Endodermal cell (in vitro differentiated cells): Measurements from ENCODE around the gene GRID1. TPM values are rescaled to one million over a fixed set of nuclear protein-coding genes. Genes with fewer than 3 reads are reported as not detected.

ENCODE experiments used
- DNase-seq: peaks from one replicate; pipeline ENCODE4 v3.0.0-alpha.2; 2017
- H3K27ac ChIP-seq: 2 replicates; pipeline ENCODE4 v1.5.1; 2013; ENCODE audit warnings: mild to moderate bottlenecking, low read depth, low read length, moderate library complexity
- H3K27me3 ChIP-seq: 2 replicates; pipeline ENCODE4 v1.6.1; 2013; ENCODE audit warnings: mild to moderate bottlenecking, low read length, moderate library complexity; ENCODE audit not compliant: insufficient read depth, control insufficient read depth, poor library complexity, severe bottlenecking
- H3K36me3 ChIP-seq: 2 replicates; pipeline ENCODE4 v1.7.0; 2013; ENCODE audit warnings: mild to moderate bottlenecking, low read length, moderate library complexity; ENCODE audit not compliant: control insufficient read depth, insufficient read depth
- H3K4me1 ChIP-seq: one replicate; pipeline ENCODE4 v1.7.0; 2013; ENCODE audit warnings: low read length; ENCODE audit not compliant: control insufficient read depth, insufficient read depth
- H3K4me3 ChIP-seq: 2 replicates; pipeline ENCODE4 v1.5.1; 2013; ENCODE audit warnings: mild to moderate bottlenecking, low read length, moderate library complexity
- H3K9ac ChIP-seq: 2 replicates; pipeline ENCODE4 v1.6.1; 2013; ENCODE audit warnings: mild to moderate bottlenecking, low read length, moderate library complexity; ENCODE audit not compliant: poor library complexity, severe bottlenecking; ENCODE audit errors: extremely low read depth
- H3K9me3 ChIP-seq: 2 replicates; pipeline ENCODE4 v1.6.1; 2013; ENCODE audit warnings: mild to moderate bottlenecking, low read length, moderate library complexity; ENCODE audit not compliant: control insufficient read depth
- H3K27ac Mint-ChIP-seq: 2 replicates; pipeline ENCODE4 v1.8.0; 2020; ENCODE audit warnings: mixed read lengths
- H3K27me3 Mint-ChIP-seq: 2 replicates; pipeline ENCODE4 v1.8.0; 2021; ENCODE audit warnings: mild to moderate bottlenecking, mixed read lengths; ENCODE audit not compliant: insufficient read depth
- H3K36me3 Mint-ChIP-seq: 2 replicates; pipeline ENCODE4 v1.8.0; 2020; ENCODE audit warnings: low read depth, mixed read lengths
- H3K4me1 Mint-ChIP-seq: 2 replicates; pipeline ENCODE4 v1.8.0; 2020; ENCODE audit warnings: mixed read lengths
- H3K4me3 Mint-ChIP-seq: 2 replicates; pipeline ENCODE4 v1.8.0; 2020; ENCODE audit warnings: mild to moderate bottlenecking, moderate library complexity, mixed read lengths
- H3K9me3 Mint-ChIP-seq: 2 replicates; pipeline ENCODE4 v1.8.0; 2020; ENCODE audit warnings: mild to moderate bottlenecking, mixed read lengths
- CTCF ChIP-seq: fragments of 200-600 bp; sonication (generic); conservative IDR thresholded peaks from 2 replicates; pipeline ENCODE4 v1.5.0; 2021; ENCODE audit warnings: antibody characterized with exemption, mild to moderate bottlenecking
- WGBS, 2 experiments: methylation state at CpG; one replicate each; pipeline versions ENCODE4 v1.1.5 to v1.1.7; 2013; ENCODE audit warnings: missing lambda C conversion rate in 2 of 2, mixed read lengths in 1 of 2; ENCODE audit not compliant: insufficient coverage in 1 of 2, insufficient read length in 1 of 2; 5-methylcytosine and 5-hydroxymethylcytosine counted together
- total RNA-seq, 2 donors: library from RNA; stranded (reverse); fragmentation: NEBNext Ultra II Directional in 1 of 2; extraction: Animal tissue kit (Norgen Biotek cat#: 25700) in 1 of 2; gene quantifications; 2 replicates in 1 of 2; 3 replicates in 1 of 2; pipeline ENCODE4 v1.2.1, GENCODE V29; 2021

GRID1 gene
- total RNA-seq, 2 donors from 2014 or later: 0.13 to 0.53 TPM

GRCh38 chr10:86359111-86359510, 7.5 kb downstream of the GRID1 start:
- no peaks in the 10 kb centered on the region for H3K9me3 Mint-ChIP-seq
- H3K27ac Mint-ChIP-seq: no peak overlapping the region
- peaks cover 6% of the 10 kb centered on the region for H3K4me1 Mint-ChIP-seq
- Histone ChIP-seq H3K36me3 (no peaks in the 10 kb centered on the region), H3K9me3 (no peaks in the 10 kb centered on the region), H3K9ac (no peak overlapping the region), H3K27ac (no peak overlapping the region), H3K4me3 (no peak overlapping the region), H3K4me1 (no peaks in the 10 kb centered on the region), H3K27me3 (peaks cover 63% of the 10 kb centered on the region)
- H3K27me3 Mint-ChIP-seq: peaks cover 75% of the 10 kb centered on the region
- no peak for TF ChIP-seq CTCF
- H3K4me3 Mint-ChIP-seq: no peak overlapping the region
- 92 to 95% methylated on average over 7 of the region's 7 CpGs for WGBS, 2 experiments
- DNase-seq: no peak
- no peaks in the 10 kb centered on the region for H3K36me3 Mint-ChIP-seq

GRCh38 chr10:86357676-86358075, 8.9 kb downstream of the GRID1 start:
- DNase-seq: no peak
- Mint-ChIP-seq H3K27ac (no peak overlapping the region), H3K27me3 (peaks cover 61% of the 10 kb centered on the region), H3K4me1 (peaks cover 4% of the 10 kb centered on the region), H3K36me3 (no peaks in the 10 kb centered on the region), H3K9me3 (no peaks in the 10 kb centered on the region), H3K4me3 (no peak overlapping the region)
- no peaks in the 10 kb centered on the region for H3K4me1 ChIP-seq
- no peak overlapping the region for H3K27ac ChIP-seq
- H3K9ac ChIP-seq: no peak overlapping the region
- no peak for TF ChIP-seq CTCF
- peaks cover 49% of the 10 kb centered on the region for H3K27me3 ChIP-seq
- H3K9me3 ChIP-seq: no peaks in the 10 kb centered on the region
- H3K4me3 ChIP-seq: no peak overlapping the region
- WGBS, 2 experiments: 92 to 96% methylated on average over 9 of the region's 9 CpGs
- H3K36me3 ChIP-seq: no peaks in the 10 kb centered on the region

DNA sequence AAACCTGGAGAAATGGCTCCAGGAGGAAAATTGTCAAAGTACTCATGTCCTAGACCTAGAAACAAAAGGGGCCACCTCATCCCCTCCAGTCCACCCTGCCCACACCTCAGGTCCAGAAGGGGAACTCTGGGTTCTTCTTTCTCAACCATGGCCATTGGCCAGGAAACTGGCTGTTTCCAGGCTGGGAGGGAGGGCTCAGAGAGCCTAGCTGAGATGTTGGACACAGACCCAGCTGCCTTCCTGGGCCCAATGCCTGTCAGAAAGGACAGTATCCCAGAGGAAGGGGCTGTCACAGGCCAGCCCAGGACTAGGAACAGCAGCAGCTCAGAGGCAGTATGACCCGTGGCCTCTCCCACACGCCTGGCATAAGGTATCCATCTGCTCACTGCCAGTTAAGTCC, 9.6 kb downstream of the GRID1 start:
- Histone ChIP-seq H3K4me1 (no peaks in the 10 kb centered on the region), H3K36me3 (no peaks in the 10 kb centered on the region), H3K27me3 (peaks cover 43% of the 10 kb centered on the region), H3K9ac (no peak overlapping the region), H3K27ac (no peak overlapping the region), H3K4me3 (no peak overlapping the region), H3K9me3 (no peaks in the 10 kb centered on the region)
- no peaks in the 10 kb centered on the region for H3K36me3 Mint-ChIP-seq
- no peak overlapping the region for H3K4me3 Mint-ChIP-seq
- H3K27ac Mint-ChIP-seq: no peak overlapping the region
- TF ChIP-seq CTCF: no peak
- no peaks in the 10 kb centered on the region for H3K9me3 Mint-ChIP-seq
- DNase-seq: no peak
- WGBS, 2 experiments: 84 to 95% methylated on average over 2 of the region's 2 CpGs
- peaks cover 54% of the 10 kb centered on the region for H3K27me3 Mint-ChIP-seq
- H3K4me1 Mint-ChIP-seq: no peaks in the 10 kb centered on the region
